Liver (tissue), 9 donors: ENCODE data around the gene PRIMPOL. TPM values are rescaled to one million over a fixed set of nuclear protein-coding genes. Genes with fewer than 3 reads are reported as not detected.

Experiments used
- DNase-seq: peaks from one replicate; pipeline ENCODE4 v3.0.0-alpha.2; 2017; ENCODE audit warnings: low spot score
- H3K27ac ChIP-seq, 2 donors: one replicate each; pipeline ENCODE4 v1.7.0; 2013; ENCODE audit warnings: inconsistent platforms in 2 of 2, low read length in 2 of 2, control low read depth in 1 of 2, low read depth in 1 of 2, mild to moderate bottlenecking in 1 of 2
- H3K27me3 ChIP-seq, 4 donors: one replicate each; pipeline versions ENCODE4 v1.6.1 to v1.7.0; 2013; ENCODE audit warnings: low read length in 3 of 4, inconsistent platforms in 1 of 4, mild to moderate bottlenecking in 1 of 4, moderate library complexity in 1 of 4; ENCODE audit not compliant: control insufficient read depth in 4 of 4, insufficient read depth in 4 of 4
- H3K36me3 ChIP-seq, 4 donors: one replicate each; pipeline versions ENCODE4 v1.6.1 to v1.7.0; 2013; ENCODE audit warnings: low read length in 3 of 4, mild to moderate bottlenecking in 3 of 4, low read depth in 1 of 4, moderate library complexity in 1 of 4; ENCODE audit not compliant: control insufficient read depth in 4 of 4, insufficient read depth in 3 of 4
- H3K4me1 ChIP-seq, 4 donors: one replicate each; pipeline versions ENCODE4 v1.6.1 to v1.7.0; 2013; ENCODE audit warnings: low read length in 3 of 4, mild to moderate bottlenecking in 3 of 4, moderate library complexity in 1 of 4; ENCODE audit not compliant: control insufficient read depth in 4 of 4, insufficient read depth in 4 of 4
- H3K4me3 ChIP-seq, 3 donors: one replicate each; pipeline versions ENCODE4 v1.6.1 to v1.7.0; 2013; ENCODE audit warnings: low read length in 3 of 3, control low read depth in 1 of 3, low read depth in 1 of 3, mild to moderate bottlenecking in 1 of 3
- H3K9ac ChIP-seq, 2 donors: one replicate each; pipeline ENCODE4 v1.7.0; 2013; ENCODE audit warnings: low read length in 2 of 2, mild to moderate bottlenecking in 2 of 2, moderate library complexity in 2 of 2, control low read depth in 1 of 2, low read depth in 1 of 2
- H3K9me3 ChIP-seq, 4 donors: one replicate each; pipeline versions ENCODE4 v1.6.1 to v1.7.0; 2013; ENCODE audit warnings: low read length in 3 of 4; ENCODE audit not compliant: control insufficient read depth in 4 of 4
- ATF3 ChIP-seq: IDR thresholded peaks from 2 replicates; pipeline ENCODE4 v1.6.1; 2016; ENCODE audit warnings: antibody characterized with exemption
- CTCF ChIP-seq: fragments of 150-350 bp; IDR thresholded peaks from 2 replicates; pipeline ENCODE4 v1.5.1; 2017; ENCODE audit warnings: improper control_type of control experiment, low read depth, low read length; ENCODE audit not compliant: missing input control
- EGR1 ChIP-seq, 2 donors: IDR thresholded peaks; 2 replicates each; pipeline ENCODE4 v1.6.1; 2016 to 2018; ENCODE audit warnings: antibody characterized with exemption in 2 of 2, low read depth in 2 of 2
- FOXA1 ChIP-seq: IDR thresholded peaks from 2 replicates; pipeline ENCODE4 v1.6.1; 2016; ENCODE audit warnings: antibody characterized with exemption
- FOXA2 ChIP-seq: IDR thresholded peaks from 2 replicates; pipeline ENCODE4 v1.6.1; 2016; ENCODE audit warnings: antibody characterized with exemption
- GABPA ChIP-seq, 2 donors: IDR thresholded peaks in 1 of 2; conservative IDR thresholded peaks in 1 of 2; 2 replicates each; pipeline ENCODE4 v1.6.1; 2016; ENCODE audit warnings: antibody characterized with exemption in 2 of 2, mild to moderate bottlenecking in 1 of 2, moderate library complexity in 1 of 2
- HNF4A ChIP-seq, 2 donors: conservative IDR thresholded peaks; 2 replicates each; pipeline ENCODE4 v1.6.1; 2016; ENCODE audit warnings: antibody characterized with exemption in 2 of 2, mild to moderate bottlenecking in 2 of 2
- HNF4G ChIP-seq: IDR thresholded peaks from 2 replicates; pipeline ENCODE4 v1.6.1; 2016; ENCODE audit warnings: antibody characterized with exemption
- JUND ChIP-seq, 2 donors: IDR thresholded peaks; 2 replicates each; pipeline ENCODE4 v1.6.1; 2016; ENCODE audit warnings: antibody characterized with exemption in 2 of 2
- MAX ChIP-seq: IDR thresholded peaks from 2 replicates; pipeline ENCODE4 v1.6.1; 2016; ENCODE audit warnings: antibody characterized with exemption
- NR2F2 ChIP-seq: IDR thresholded peaks from 2 replicates; pipeline ENCODE4 v1.6.1; 2016; ENCODE audit warnings: antibody characterized with exemption
- RAD21 ChIP-seq, 2 donors: IDR thresholded peaks; 2 replicates each; pipeline ENCODE4 v1.6.1; 2016; ENCODE audit warnings: antibody characterized with exemption in 2 of 2, mild to moderate bottlenecking in 2 of 2
- REST ChIP-seq: IDR thresholded peaks from 2 replicates; pipeline ENCODE4 v1.6.1; 2016; ENCODE audit warnings: antibody characterized with exemption, mild to moderate bottlenecking
- RXRA ChIP-seq, 2 donors: IDR thresholded peaks; 2 replicates each; pipeline ENCODE4 v1.6.1; 2017 to 2018; ENCODE audit warnings: antibody characterized with exemption in 2 of 2, mild to moderate bottlenecking in 1 of 2
- SP1 ChIP-seq: IDR thresholded peaks from 2 replicates; pipeline ENCODE4 v1.6.1; 2018; ENCODE audit warnings: antibody characterized with exemption, mild to moderate bottlenecking
- ZBTB33 ChIP-seq: IDR thresholded peaks from 2 replicates; pipeline ENCODE4 v1.6.1; 2016; ENCODE audit warnings: antibody characterized with exemption
- WGBS: extraction: QIAGEN DNeasy Blood & Tissue Kit; methylation state at CpG from one replicate; pipeline ENCODE4 v1.1.7; 2013; 5-methylcytosine and 5-hydroxymethylcytosine counted together
- polyA plus RNA-seq, 2 donors: library from polyadenylated mRNA; stranded (reverse) in 1 of 2; unstranded in 1 of 2; fragments of 200-250 nt in 1 of 2; fragments of >200 nt in 1 of 2; fragmentation: Nextera tagmentation in 1 of 2; extraction: Ambion mirVana in 1 of 2; gene quantifications; one replicate each; pipeline versions ENCODE4 v1.2.1 to v1.2.3, GENCODE V29; 2013 to 2015
- total RNA-seq, 2 donors: library from RNA; depleted of rRNA; stranded (reverse); fragments of >200 nt; gene quantifications; one replicate each; pipeline ENCODE4 v1.2.3, GENCODE V29; 2014
- donor health status: healthy.
- donor health status: healthy.
- donor health status: healthy.
- donor health status: healthy.
- donor health status: healthy.

Gene PRIMPOL
- total and polyA plus RNA-seq, 4 donors: 2.2 to 7.3 (median 5.5) TPM

GRCh38 chr4:184636144-184636543, 13.4 kb upstream of the PRIMPOL start:
- H3K4me3 ChIP-seq: no peak overlapping the region
- 97% methylated on average over 4 of the region's 4 CpGs for WGBS
- no peaks in the 10 kb centered on the region for H3K27me3 ChIP-seq
- no peak for DNase-seq
- H3K27ac ChIP-seq: no peak overlapping the region
- peaks cover 7 to 12% (median 9%) of the 10 kb centered on the region in 4 donors for H3K4me1 ChIP-seq
- peaks cover 8 to 37% (median 19%) of the 10 kb centered on the region in 4 donors for H3K36me3 ChIP-seq
- no peaks in the 10 kb centered on the region for H3K9me3 ChIP-seq
- no peak overlapping the region for H3K9ac ChIP-seq
- TF ChIP-seq MAX: no peak
- no peak for TF ChIP-seq RXRA (IDR thresholded peaks at IDR 0.05)
- TF ChIP-seq SP1: no peak

- Histone ChIP-seq H3K27ac (no peak overlapping the region), H3K4me3 (no peak overlapping the region), H3K9me3 (no peaks in the 10 kb centered on the region), H3K4me1 (peaks cover 7 to 14% (median 9%) of the 10 kb centered on the region in 4 donors), H3K27me3 (no peaks in the 10 kb centered on the region), H3K9ac (no peak overlapping the region), H3K36me3 (peaks cover 8 to 36% (median 16%) of the 10 kb centered on the region in 4 donors)
- DNase-seq: no peak
- WGBS: 87% methylated on average over 4 of the region's 4 CpGs
- TF ChIP-seq NR2F2 (no peak), JUND (IDR thresholded peaks at IDR 0.05) (no peak), FOXA1 (no peak), MAX (no peak)
These were observed 12.6 kb upstream of the PRIMPOL start for GRCh38 chr4:184636897-184637296.

GRCh38 chr4:184641022-184641421, 8.5 kb upstream of the PRIMPOL start:
- H3K4me1 ChIP-seq: peaks cover 5 to 18% (median 6%) of the 10 kb centered on the region in 4 donors
- DNase-seq: no peak
- H3K27ac ChIP-seq: no peak overlapping the region
- H3K9ac ChIP-seq: no peak overlapping the region
- TF ChIP-seq SP1: no peak
- TF ChIP-seq HNF4G: no peak
- TF ChIP-seq REST: no peak
- TF ChIP-seq JUND (IDR thresholded peaks at IDR 0.05): no peak
- no peak for TF ChIP-seq GABPA (IDR thresholded peaks at IDR 0.05 in 1 of 2, conservative IDR thresholded peaks at IDR 0.05 in 1 of 2)
- TF ChIP-seq CTCF: no peak
- no peak for TF ChIP-seq FOXA1
- no peak for TF ChIP-seq NR2F2
- no peak for TF ChIP-seq HNF4A (conservative IDR thresholded peaks at IDR 0.05)
- TF ChIP-seq FOXA2: no peak
- no peak for TF ChIP-seq ATF3
- no peak for TF ChIP-seq RAD21 (IDR thresholded peaks at IDR 0.05)
- TF ChIP-seq EGR1 (IDR thresholded peaks at IDR 0.05; ENCODE audit: low read depth in 2 of 2): no peak
- TF ChIP-seq ZBTB33: no peak
- no peak for TF ChIP-seq RXRA (IDR thresholded peaks at IDR 0.05)
- no peak for TF ChIP-seq MAX
- H3K27me3 ChIP-seq: no peaks in the 10 kb centered on the region
- WGBS: 84% methylated on average over 3 of the region's 3 CpGs
- H3K4me3 ChIP-seq: no peak overlapping the region
- peaks cover 2 to 32% (median 19%) of the 10 kb centered on the region in 4 donors for H3K36me3 ChIP-seq
- no peaks in the 10 kb centered on the region for H3K9me3 ChIP-seq
